Brain pericyte (primary cell): ENCODE results near the gene PABPN1L.

ENCODE experiments used
- DNase-seq: peaks from one replicate; pipeline ENCODE4 v3.0.0-alpha.2; 2012; ENCODE audit warnings: low read depth, low spot score

The PABPN1L gene

DNA sequence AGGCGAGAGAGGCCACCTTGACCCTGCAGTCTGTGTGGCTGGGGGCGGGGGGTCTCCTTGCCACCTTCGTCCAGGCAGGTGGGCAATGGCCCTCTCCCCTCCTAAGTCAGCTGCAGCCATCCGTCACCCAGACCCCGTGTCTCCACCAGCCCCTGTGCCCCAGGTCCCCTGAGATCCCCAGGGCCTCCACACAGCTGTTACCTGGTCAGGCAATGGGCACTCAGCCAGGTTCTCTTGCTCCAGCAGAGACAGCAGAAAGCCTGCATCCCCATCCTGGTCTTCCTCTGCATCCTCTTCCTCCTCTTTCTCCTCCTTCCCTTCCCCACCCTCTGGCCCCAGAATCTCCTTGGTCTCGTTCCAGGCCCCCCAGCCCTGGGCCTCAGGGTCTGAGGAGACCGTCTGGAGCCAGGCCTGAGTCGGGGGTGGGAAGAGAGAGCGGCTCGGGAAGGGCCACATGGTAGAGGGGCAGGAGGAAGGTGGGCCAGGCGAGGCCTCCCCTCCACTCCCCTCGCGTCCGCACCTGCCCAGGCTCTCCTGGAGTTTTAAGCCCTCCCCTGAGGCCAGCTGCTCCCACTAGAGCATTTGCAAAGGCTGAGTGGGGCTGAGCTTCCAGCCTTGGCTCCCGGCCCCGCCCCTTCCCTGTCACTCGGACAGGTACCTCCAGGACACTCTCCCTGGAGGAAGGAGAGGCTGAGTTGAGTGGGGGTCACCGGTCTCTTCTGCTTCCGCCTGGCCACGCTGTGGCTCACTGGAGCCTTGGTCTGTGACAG is at the start of gene PABPN1L:
Gene PABPN1L, minus strand, starts transcription at position 510 of the 770 bp plus-strand sequence. Its CDS starts 54 bp downstream, at position 456.
- DNase-seq: no peak

- DNase-seq: no peak
Measured at GRCh38 chr16:88915639-88916327, 49.3 kb upstream of the PABPN1L start.

GRCh38 chr16:88914750-88915368 is 48.4 kb upstream of the PABPN1L start:
- no peak for DNase-seq

DNA sequence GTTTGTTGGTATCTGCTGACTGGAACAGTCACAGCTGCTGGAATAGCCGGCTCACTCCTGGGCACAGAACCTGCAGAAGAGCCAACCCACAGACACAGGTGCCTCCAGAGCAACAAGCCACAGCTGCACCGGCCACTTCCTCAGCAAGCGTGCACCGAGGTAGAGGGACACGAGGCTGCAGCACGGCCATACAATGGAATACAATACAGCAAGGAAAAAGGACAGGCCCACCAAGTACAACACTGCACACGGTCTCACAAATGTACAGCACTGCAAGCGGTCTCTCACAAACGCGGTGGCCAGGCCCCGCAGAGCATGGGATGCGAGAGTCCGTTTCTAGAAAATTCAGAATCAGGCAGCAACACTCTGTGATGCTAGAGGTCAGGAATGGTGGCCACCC is 47.4 kb upstream of the PABPN1L start:
- no peak for DNase-seq

DNA sequence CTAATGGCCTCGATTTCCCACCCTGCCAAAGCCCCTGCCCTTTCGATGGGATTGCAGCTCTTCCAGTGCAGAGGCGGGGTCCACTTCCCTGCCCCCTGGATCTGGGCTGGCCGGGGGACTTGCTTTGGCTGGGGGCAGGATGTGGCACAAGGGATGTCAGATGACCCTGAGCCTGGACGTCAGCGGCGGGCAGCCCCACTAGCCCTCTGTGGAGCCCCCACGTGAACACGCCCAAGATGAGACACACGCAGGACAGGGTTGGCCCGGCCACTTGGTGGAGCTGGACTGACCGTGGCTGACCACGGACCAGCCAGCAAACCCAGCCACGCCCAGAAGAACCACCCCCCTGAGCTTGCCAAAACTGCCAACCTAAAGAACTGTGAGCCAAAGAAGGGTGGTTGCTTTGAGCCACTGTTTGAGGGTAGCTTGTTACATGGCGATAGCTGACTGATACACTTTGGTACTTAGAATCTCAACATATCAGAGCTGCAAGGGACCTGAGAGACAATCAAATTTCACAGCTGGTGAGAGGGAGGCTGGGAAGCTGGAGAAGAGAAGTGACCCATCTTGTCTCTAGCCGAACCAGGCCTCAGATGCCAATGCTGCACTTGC is 46.6 kb upstream of the PABPN1L start:
- no peak for DNase-seq

DNA sequence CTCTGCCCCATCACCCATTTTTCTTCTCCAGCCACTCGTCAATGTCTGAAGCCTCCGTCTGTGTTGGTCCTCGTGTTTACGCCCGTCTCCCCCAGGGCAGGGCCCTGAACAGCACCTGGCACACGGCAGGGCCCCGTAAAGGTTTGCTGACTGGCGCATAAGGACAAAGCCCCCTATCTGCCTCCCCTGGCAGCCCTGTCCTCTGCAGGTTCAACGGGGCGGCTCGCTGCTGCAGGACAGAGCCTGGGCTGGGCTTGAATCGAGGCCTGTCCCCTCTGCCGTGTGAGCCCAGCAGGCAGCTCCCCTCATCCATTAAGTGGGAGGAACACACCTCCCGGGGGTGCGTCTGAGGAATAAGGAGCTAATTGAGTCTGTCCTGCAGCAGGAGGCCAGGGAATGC is 46.1 kb upstream of the PABPN1L start:
- no peak for DNase-seq

- no peak for DNase-seq
Measured at GRCh38 chr16:88911946-88912310, 45.5 kb upstream of the PABPN1L start.

DNA sequence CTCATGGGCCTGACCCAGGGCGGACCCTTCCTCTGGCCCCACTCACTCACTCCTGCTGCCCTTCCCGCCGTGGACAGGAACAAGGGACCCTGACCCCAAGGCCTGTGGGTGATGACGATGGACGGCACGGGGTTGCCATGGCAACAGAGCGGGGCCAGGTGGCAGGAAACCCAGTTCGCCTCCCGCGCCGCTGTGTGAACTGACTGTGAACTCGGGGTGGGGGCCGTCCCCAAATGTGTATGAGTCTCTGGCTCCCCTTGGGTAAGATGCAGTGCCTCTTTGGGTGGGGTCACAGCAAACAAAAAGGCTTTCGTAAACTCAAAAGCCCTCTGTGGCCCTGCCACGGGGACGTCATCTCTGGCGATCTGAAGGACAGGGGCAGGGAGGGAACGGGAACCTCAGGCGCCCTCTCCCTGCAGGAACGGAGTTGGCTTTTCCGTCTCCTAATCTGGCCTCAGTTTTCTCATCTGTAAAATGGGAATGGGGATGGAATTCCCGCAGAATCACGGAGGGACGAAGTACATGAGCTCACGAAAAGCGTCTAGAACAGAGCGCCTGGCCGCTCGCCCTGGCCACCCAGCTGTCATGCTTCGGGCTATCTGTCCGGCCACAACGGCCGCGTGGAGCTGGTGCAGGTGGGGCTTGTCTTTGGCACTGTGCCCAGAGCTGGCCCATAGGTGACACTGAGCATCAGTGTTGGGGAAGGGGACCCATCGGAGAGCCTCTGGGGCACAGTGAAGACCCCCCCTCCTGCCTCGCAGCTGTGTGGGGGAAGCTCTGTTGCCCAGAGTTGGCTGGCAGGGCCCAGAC is 44.9 kb upstream of the PABPN1L start:
- no peak for DNase-seq

DNA sequence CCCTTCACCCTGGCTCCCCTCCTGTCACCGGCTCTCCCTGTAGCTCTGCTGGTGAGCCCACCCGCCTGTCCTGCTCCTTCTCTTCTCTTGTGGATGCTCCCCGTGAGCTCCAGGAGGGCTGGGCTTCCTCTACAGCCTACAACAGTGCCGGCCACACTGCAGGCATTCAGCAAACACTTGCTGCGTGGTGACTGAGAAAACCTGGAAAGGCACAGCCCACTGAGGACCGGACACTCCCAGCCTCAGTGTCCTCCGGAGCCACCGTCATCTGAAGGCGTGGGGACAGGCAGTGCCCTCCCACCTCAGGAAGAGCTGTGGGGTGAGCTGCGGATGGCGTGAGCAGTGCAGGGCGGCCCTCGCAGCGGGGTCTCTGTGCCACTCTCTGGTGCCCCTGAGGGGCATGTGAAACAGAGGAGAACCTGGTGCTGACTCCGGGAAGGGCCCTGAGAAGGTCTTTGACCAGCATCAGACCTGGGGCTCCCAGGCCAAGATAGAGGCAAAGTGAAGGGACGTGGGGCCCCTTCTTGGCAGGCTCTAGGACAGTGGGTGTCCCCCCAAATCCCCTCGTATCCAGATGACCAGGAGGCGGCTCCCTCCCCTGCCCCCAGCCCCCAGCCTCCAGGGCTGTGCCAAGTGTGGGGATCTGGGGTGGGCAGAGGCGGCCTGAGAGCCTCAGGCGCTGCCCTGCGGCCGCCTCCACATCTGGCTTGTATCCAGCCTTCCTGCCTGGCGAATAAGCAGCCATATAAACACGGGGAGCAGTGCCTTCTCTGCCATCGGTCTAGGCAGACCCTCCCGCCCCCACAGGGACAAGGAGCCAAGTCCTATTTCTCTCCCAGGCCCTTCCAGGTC is 44.0 kb upstream of the PABPN1L start:
- no peak for DNase-seq

DNA sequence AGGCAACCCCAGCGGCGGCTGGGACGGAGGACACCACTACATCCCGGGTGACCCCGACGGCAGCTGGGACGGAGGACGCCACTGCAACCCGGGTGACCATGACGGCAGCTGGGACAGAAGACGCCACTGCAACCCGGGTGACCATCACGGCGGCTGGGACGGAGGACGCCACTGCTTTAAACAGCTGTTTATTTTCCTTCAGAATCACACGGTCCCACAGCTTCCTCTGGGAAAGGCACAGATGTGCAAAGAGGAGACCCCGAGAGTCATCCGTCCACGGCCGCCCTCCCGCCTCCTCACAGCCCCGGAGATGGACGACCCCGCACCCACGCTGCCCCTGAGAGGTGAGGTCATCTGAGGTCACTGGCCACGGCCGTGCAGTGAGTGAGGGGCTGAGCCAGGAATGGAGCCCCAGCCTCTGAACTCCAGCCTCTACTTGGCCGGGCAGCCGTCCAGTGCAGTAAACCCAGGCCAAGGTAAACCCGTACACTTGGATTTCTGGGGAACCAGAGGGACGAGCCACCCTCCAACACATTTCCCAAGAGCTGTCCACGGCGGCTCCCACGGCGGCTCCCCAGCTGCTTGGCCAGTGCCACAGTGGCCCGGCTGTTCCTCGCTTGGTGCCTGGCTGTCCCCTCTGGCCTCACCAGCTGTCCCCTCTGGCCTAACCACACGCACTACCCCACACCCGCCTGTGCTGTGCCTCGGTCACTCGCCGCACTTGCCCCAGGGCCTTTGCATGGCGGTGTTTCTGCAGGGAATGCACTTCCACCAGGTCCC is 43.2 kb upstream of the PABPN1L start:
- DNase-seq: no peak

DNA sequence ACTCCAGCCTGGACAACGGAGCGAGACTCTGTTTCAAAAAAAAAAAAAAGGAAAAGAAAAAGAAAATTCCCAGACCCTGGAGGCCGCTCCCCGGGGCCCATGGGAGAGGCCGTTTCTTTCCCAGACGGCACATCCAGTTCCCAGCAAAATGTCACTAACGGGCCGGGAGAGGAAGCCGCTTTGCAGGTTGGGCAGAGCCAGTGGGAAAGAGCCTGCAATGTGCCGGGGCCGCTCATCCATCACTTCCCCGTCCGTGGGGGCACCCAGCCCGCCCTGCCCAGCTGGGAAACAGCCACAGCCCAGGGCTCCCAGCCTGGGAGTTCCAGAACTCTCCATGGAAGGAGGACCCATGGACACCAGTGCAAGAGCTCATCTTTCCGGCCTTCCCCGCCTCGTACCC is 41.8 kb upstream of the PABPN1L start:
- DNase-seq: no peak

DNA sequence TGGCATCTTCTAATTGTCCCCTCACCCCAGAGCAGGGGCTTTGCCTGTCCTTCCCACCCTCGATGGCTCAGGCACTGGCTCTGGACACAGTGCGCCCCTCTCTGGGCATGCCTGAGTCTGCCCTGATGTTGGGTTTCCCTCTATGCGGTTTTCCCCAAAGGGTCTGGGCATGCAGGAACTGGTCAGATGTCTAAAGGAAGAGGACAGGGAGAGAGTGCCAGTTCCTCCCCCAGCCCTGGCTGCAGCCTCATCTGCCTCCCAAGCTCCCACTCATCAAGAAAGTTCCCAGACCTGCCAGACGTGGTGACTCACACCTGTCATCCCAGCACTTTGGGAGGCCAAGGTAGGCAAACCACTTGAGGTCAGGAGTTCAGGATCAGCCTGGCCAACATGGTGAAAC is 41.3 kb upstream of the PABPN1L start:
- DNase-seq: no peak

GRCh38 chr16:88906535-88907105 is 40.2 kb upstream of the PABPN1L start:
- DNase-seq: no peak

GRCh38 chr16:88906020-88906419 is 39.6 kb upstream of the PABPN1L start:
- DNase-seq: no peak

GRCh38 chr16:88905563-88905962 is 39.1 kb upstream of the PABPN1L start:
- no peak for DNase-seq

- no peak for DNase-seq
Measured at GRCh38 chr16:88904676-88905365, 38.4 kb upstream of the PABPN1L start.

DNA sequence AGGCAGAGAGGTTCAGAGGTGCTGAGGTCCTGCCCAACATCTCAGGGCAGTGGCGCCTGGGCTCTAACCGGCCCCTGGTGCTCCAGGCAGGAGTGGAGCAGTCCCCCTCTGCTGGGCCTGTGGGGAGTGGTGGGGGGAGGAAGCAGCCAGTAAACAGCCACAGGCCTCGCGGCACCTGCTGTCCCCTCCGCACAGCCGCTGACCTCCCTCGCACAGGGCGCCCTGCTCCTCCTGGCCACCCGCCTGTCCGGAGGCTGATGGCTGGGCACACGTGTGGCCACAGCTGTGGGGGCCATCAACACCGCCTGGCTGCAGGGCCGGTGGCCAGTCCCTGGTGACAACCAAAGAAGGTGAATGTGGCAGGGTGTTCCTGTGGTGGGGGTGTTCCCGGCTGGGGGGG is 36.8 kb upstream of the PABPN1L start:
- DNase-seq: no peak

DNA sequence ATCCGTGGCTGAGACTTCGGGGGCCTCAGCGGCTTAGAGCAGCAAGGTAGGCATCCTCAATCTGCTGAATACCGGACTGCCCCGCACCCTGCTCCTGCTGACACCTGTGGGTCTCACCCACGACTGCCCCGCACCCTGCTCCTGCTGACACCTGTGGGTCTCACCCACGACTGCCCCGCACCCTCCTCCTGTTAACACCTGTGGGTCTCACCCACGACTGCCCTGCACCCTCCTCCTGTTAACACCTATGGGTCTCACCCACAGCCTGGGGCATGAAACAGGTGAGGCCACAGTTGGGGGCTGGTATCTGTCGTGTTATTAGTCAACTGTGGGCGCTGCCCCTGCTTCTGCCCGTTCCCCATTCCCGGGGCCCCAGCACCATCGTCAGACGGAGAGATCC is 36.3 kb upstream of the PABPN1L start:
- DNase-seq: no peak
